Measurements from ENCODE around the gene HEXIM2.

- no peak for TF ChIP-seq CBFB (CRISPR knock-in tag; IDR thresholded peaks at IDR 0.05; ENCODE audit: low read depth)
- no peak for TF ChIP-seq ESRRA (CRISPR knock-in tag; IDR thresholded peaks at IDR 0.05; ENCODE audit: borderline replicate concordance)
- TF ChIP-seq SMAD3 (CRISPR knock-in tag; IDR thresholded peaks at IDR 0.05; ENCODE audit: borderline replicate concordance): no peak
- no peak for TF ChIP-seq PRRX2 (CRISPR knock-in tag; IDR thresholded peaks at IDR 0.05)
- TF ChIP-seq STAT6 (CRISPR knock-in tag; conservative IDR thresholded peaks at IDR 0.05; ENCODE audit: low read depth): no peak
- TF ChIP-seq JUN (CRISPR knock-in tag; IDR thresholded peaks at IDR 0.05): no peak
- no peak for TF ChIP-seq CTCF (IDR thresholded peaks at IDR 0.05)
- TF ChIP-seq ZNF396 (CRISPR knock-in tag; IDR thresholded peaks at IDR 0.05; ENCODE audit: borderline replicate concordance): no peak
- peak; percentile 24; the same call in 1 of the 2 replicates for TF ChIP-seq MAX (CRISPR knock-in tag; IDR thresholded peaks at IDR 0.05)
- TF ChIP-seq TP53 (CRISPR knock-in tag; IDR thresholded peaks at IDR 0.05): no peak
- no peak for TF ChIP-seq USF1 (CRISPR knock-in tag; IDR thresholded peaks at IDR 0.05)
These were observed 14.6 kb upstream of the HEXIM2 start for GRCh38 chr17:45146890-45147580.

Data from WTC11 (cell line).